GF-D8 (cell line): ENCODE data around the gene IAPP.
"Not testable (repeated sequence)": the region's sequence is repeated elsewhere in the genome, so short reads cannot be mapped to it uniquely, and the experiment has no call there.

Experiments
- DNase-seq: peaks from one replicate; lab custom pipeline; 2025; lab: John Stamatoyannopoulos, UW

The IAPP gene

DNA sequence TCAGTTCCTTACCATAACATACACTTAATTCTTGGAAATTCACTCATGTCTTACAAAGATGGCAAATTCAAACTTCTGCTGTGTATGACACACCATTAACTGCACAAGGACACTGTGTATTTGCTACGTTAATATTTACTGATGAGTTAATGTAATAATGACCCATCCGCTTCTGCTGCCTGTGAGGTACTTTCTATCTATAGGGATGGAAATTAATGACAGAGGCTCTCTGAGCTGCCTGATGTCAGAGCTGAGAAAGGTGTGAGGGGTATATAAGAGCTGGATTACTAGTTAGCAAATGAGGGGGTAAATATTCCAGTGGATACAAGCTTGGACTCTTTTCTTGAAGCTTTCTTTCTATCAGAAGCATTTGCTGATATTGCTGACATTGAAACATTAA is at the start of gene IAPP:
TSS of gene IAPP (plus strand) at position 301 of the 400 bp plus-strand sequence. CDS start 450 bp downstream, outside the sequence.
- no peak for DNase-seq

DNA sequence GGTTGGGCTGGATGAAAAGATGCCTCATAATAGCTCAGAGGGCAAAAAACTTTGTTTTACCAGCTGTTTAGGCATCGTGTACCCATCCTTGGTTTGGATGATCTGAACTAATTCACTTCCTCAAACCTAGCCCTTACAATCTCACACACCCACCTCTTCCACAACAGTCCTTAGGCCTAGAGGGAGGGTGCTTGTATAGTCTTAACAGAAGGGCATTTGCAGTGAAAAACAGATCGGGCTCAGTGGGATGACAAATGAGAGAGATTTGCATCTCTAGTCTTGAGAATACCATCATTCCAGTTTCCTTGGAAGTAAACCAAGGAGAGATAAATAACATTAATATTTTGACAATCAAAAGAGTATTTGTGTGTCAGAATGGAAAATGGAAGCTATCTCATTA is 49.0 kb upstream of the IAPP start:
- no peak for DNase-seq

DNA sequence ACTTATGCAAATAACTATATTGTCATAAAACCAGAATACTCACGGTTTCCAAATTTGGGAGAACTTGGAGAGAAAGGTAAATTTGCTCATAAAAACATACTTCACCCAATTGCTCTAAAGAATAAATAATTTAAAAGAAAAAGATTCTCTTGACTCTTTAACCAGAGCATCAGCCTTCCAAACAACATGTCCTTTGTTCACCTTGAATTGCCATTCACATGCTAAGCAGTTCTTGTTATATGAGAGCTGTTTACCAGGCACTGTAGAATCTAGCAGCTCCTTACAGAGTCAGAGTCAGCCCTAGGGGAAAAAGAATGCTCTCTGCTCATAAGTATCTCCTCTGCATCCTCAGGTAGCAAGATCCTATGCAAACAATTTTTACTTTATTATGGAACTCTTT is 48.2 kb upstream of the IAPP start:
- DNase-seq = no peak

GRCh38 chr12:21328578-21328977 is 44.1 kb upstream of the IAPP start:
- DNase-seq = no peak

- no peak for DNase-seq
These were observed 41.9 kb upstream of the IAPP start for GRCh38 chr12:21330682-21331253.

DNA sequence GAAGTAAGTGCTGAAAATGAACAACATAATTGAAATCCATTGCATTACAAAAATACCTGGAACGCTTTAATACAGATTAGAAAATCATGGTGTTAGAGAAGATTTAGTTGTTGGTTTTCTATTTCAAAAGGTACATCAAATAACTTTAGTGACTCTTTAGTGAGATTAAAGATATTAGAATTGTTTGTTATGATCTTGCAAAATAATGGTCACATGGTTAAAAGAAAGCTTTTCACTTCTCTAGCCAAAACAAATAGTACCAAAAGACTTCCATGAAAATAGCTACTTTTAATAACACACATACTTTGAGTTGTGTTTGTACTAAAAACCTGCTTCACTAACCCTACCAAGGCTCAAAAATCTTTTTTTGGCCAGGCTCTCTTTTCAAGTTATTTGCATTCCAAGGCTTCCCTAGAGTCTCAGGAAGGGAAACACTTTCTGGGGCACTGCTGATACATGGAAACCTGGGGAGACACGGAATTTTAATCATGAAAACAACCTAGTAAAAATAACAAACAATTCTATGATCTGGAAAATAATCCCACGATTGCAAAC is 37.9 kb upstream of the IAPP start, which contains the start of gene SLCO1A2:
TSS of gene SLCO1A2 (minus strand) at position 147 of the 555 bp plus-strand sequence. CDS start 270 bp downstream, outside the sequence.
- no peak for DNase-seq

- no peak for DNase-seq
These were observed 36.0 kb upstream of the IAPP start for GRCh38 chr12:21336656-21337055.

DNA sequence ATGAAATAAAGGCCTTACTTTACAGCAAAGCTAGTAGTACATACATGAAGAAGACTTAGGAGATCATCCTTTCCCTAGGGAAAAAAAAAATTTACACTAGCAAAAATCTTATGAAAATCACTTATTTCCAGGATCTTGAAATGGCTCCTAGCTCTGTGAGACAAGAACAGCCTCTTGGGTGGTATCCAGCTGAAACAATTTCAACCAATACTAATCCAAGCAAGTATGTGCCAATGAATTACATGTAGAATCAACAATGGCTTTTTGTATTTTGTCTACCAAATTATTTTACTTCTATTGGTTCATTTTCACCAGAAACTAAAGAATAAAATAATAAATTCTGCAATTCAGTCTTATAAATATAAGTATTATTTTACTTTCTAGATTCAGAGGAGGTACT is 35.2 kb upstream of the IAPP start:
- DNase-seq = no peak

DNA sequence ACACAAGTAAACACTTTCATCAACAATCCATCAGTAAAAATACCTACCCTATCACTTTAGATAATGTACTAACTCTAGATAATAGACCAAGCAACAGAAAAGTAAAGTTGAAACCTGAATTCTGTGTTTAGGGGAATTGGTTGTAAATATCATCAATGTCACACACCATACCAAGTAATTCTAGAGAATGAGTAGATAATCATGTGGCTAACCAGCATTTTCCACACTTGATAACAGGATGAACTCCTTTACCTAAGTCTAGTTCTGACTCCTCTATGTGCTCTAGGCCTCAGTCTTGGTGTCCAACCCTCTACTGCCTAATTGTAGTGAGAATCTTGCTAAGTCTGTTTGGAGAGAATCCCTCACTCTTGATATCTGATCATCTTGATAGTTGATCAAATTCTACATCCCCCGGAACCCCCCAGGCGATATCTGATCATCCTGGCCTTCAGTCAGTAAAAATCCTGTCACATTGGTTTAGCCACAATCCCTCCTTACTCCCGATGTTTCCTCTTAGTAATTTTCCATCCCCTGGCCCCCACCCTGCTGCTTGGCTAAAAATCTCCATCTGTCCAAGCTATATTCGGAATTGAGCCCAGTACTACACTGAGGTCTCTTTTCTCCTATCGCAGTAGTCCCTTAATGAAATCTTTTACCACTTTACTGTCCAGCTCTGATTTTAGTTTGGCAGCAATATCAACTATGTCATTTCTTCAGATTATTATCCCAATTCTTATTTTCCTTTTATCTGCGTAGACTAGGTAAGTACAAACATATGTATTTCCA is 34.5 kb upstream of the IAPP start:
- DNase-seq = no peak

GRCh38 chr12:21339921-21340320 is 32.8 kb upstream of the IAPP start:
- DNase-seq = no peak

- no peak for DNase-seq
These were observed 32.3 kb upstream of the IAPP start for GRCh38 chr12:21340403-21340802.

DNA sequence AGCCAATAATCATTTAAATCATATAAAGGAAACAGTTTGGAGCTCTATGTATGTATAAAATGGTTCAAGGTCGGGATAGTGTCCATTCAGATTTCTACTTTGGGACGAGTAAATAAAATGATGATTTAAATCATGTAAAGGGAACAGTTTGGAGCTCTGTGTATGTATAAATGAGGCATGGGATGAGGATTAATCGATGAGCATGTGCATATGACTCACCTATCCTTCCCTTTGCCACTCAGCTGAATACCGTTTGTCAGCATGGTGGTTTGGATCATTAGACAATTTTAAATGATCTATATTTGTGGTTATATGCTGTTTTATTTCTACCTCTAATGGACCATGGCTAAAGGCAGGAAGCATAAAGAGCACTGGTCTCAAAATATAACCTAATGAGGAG is 30.9 kb upstream of the IAPP start:
- no peak for DNase-seq

DNA sequence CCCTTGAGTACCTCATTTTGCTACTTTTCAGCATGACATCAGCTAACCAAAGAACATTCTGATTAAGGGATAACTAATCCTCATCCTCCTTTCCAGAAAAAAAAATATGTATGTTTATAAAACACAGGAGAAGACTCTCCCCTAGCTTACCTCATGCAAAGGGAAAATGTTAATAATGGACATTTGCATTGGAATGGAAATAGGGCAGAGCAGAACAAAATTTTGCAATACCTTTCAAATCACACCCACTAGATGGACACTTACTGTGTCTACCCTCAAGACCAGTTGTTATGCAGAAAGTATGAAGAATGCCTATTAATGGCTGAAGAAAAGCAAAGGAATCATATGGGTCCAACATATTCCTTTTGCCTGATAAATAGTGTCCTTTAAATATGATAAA is 29.1 kb upstream of the IAPP start:
- DNase-seq = no peak

DNA sequence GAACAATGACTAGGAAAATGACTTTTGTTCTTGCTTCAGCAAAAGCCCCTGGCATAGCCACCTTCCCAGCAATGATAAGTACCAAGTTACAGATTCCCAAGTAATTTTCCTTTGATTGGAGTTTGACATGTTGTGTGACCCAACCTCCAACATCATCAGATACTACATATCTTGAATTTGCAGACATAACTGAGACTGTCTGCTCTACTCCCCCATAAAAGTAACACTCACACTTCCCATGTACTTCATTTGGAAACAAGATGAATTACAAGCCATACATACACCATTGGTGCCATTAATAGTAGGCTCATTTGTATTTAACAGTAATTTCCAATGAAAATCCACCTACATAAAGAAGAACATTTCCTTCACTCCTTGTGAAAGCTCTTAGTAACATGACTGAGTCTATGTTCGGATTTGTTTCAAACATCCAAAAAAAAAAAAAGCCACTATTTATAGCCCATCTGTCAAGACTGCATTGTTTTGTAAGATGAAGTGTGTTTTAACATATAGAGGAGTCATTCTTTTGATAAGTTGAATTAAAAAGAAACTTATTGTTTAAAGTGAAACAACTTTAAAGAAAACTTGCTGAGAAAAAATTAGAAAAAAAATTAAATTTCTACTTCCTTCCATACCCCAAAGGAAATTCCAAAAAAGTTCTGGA is 26.0 kb upstream of the IAPP start:
- DNase-seq = no peak

- DNase-seq = no peak
These were observed 21.7 kb upstream of the IAPP start for GRCh38 chr12:21350975-21351374.

DNA sequence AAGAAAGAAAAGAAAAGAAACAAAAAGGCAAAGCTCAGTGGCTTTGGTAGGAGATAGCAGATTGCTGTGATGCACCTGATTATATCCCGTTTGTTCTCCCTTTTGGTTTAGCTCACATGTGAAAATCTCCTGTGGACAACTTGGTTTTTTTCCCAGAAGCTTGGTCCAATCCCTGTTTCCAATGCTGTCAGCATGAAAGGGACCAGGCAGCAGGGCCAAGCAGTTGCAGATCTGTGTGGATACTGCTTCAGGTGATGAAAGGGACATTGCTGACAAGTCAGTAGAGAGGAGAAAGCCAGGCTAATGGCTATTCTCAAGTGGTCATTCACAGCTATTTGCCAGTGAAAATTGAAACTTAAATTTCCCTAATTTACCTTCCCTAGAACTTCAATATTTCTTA is 19.2 kb upstream of the IAPP start:
- no peak for DNase-seq

DNA sequence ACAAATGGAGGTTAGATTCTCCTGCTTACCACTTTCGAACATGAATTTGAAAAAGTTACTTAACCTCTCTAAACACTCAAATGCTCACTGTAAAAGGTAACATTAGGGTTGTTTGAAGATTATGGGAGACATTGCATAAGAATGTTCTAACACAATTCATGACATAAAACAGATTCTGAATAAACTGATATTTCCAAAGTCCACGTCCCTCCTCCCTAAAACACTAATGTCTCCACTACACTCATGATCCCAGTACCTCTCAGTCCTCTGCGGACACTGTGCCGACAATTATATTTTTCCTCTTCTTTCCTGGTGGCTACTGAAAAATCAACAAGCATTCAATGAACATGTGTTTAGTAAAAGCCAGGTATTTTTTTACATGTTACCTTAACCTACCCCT is 18.8 kb upstream of the IAPP start:
- no peak for DNase-seq

DNA sequence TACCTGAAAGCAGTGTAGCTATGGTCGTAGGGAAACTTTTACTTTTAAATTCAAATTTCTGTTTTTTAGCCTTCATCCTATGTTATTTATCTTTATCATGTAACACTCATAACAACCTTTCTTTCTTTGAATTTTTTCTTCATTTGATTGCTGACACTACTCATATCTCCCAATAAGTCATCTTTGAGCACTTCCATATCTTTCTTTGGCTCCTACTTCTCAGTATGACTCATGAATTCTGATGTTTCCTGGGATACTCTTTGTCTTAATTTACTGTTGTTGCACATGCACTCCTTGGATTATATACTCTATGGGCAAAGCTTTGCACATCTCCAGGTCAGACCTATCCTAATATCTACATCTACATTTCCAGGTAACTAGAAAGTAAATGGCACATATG is 18.1 kb upstream of the IAPP start:
- DNase-seq = no peak

DNA sequence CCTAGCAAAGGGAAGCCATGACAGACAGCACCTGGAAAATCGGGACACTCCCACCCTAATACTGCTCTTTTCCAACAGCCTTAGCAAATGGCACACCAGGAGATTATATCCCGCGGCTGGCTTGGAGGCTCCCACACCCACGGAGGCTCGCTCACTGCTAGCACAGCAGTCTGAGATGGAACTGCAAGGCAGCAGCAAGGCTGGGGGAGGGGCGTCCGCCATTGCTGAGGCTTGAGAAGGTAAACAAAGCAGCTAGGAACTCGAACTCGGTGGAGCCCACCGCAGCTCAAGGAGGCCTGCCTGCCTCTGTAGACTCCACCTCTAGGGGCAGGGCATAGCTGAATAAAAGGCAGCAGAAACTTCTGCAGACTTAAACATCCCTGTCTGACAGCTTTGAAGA is 12.1 kb upstream of the IAPP start:
- not testable (repeated sequence) for DNase-seq

DNA sequence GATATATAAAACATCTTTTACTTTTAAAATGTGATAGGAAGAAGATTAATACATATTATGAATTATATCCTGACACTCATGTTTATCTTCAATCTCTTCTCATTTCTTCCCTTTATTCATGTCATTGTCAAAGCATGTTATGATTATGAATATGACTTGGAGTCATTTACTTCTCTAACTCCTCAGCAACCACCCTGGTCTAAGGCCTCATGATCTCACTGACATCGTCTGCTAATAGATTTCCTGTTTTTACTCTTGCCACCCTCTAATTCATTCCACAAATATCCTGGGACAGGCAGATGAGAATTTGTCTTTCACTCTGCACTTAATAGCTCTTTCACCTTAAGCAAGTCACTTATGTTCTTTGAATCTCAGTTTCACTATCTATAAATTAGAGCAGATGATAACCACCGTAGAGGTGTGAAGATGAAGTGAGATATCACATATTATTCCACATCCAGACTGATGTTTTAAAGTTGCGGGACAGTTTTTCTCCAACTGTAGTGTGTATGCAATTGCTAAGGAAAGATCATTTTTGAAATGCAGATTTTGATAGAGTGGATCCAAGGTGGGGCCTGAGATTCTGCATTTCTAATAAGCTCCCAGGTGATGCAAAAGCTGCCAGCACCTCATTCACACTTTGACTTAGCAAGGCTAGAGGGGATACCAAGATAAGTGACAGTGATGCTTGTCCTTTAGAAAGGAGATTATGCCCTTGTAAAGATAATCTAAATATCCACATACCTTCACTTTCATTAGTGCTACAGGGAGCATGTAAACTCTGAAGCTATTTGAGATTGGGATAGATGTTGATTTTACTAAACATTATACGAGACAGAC is 3.3 kb upstream of the IAPP start:
- no peak for DNase-seq

DNA sequence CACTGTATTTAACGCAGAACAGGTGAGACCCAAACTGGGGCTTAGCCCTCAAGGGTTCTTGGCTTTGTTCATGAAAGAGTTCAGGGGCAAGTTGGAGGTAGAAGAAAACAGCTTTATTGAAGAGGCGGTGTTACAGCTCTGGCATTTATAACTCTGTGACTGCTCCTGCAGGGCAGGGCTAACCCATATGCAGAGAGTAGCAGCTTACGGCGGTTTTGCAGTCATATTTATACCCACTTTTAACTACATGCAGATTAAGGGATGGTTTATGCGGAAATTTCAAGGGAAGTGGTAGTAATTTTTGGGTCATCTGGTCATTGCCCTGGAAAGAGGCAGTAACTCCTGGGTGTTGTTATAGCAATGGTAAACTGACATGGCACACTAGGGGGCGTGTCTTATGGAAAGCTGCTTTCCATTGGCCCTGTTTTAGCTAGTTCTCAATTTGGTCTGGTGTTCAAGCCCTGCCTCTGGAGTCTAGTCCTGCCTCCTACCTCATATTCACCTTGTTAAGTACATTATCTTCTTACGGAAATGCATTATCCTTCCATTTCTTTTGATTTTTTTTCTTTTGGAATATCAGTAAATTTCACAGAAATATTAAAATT is 1.8 kb upstream of the IAPP start:
- no peak for DNase-seq

DNA sequence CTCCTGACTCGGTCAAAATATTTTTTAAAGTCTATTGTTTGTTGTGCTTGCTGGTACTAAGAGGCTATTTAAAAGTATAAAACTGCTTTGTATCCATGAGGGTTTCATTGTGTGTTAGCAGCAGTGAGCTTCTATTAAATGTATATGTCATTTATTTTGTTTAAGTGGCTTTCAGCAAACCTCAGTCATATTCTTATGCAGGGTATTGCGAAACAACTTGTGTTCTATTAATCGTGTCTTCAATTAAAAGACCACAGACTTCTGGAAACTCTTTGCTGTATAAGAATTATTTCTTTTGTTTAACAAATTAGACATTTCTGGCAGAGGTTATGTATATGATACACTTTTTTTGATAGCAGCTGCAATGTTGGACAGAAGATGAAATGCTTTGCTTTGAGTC is 6.5 kb downstream of the IAPP start:
- no peak for DNase-seq
